Ovary (tissue), 3 donors: ENCODE results near the gene CFI.

Source experiments
- EP300 ChIP-seq: sonication (generic); formaldehyde crosslinking; IDR thresholded peaks from one replicate; pipeline ENCODE4 v1.6.1; 2017; ENCODE audit warnings: antibody characterized with exemption
- TF ChIP-seq, protein P1 (sequence below), 3 donors: fragments of 450-650 bp in 2 of 3; fragments of 200-600 bp in 1 of 3; IDR thresholded peaks; one replicate each; pipeline versions ENCODE4 v1.5.1 to v1.8.0; 2016 to 2022; ENCODE audit warnings: antibody characterized with exemption in 3 of 3, mild to moderate bottlenecking in 1 of 3
- donor health status: DM: no; HTN: no; CAD: no.

- TF ChIP-seq, protein P1, sequence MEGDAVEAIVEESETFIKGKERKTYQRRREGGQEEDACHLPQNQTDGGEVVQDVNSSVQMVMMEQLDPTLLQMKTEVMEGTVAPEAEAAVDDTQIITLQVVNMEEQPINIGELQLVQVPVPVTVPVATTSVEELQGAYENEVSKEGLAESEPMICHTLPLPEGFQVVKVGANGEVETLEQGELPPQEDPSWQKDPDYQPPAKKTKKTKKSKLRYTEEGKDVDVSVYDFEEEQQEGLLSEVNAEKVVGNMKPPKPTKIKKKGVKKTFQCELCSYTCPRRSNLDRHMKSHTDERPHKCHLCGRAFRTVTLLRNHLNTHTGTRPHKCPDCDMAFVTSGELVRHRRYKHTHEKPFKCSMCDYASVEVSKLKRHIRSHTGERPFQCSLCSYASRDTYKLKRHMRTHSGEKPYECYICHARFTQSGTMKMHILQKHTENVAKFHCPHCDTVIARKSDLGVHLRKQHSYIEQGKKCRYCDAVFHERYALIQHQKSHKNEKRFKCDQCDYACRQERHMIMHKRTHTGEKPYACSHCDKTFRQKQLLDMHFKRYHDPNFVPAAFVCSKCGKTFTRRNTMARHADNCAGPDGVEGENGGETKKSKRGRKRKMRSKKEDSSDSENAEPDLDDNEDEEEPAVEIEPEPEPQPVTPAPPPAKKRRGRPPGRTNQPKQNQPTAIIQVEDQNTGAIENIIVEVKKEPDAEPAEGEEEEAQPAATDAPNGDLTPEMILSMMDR (IDR thresholded peaks at IDR 0.05): no peak
- TF ChIP-seq EP300: no peak
Observed at GRCh38 chr4:109764789-109765402, 36.9 kb downstream of the CFI start.
